HCT116 (cell line): ENCODE data around the gene ZNF71. TPM values are rescaled to one million over a fixed set of nuclear protein-coding genes. Genes with fewer than 3 reads are reported as not detected.

ENCODE experiments used
- ATAC-seq: fragments of 200-7000 bp; cut with Tn5 transposase; 2 replicates; pipeline ENCODE4 v1.9.1; 2020; ENCODE audit warnings: mild to moderate bottlenecking, moderate library complexity
- BruUV-seq: library from RNA; stranded (reverse); fragments of 400-500 nt; replicated peaks from 2 replicates; lab custom pipeline; 2021; lab: Mats Ljungman, UMichigan
- CTCF ChIA-PET: fragments of 300-600 bp; sonication (Branson Sonifier 250); formaldehyde crosslinking; loops from one replicate; lab custom pipeline; 2021; ENCODE audit warnings: antibody characterized with exemption; lab: Charles Lee
- POLR2A ChIA-PET: fragments of 300-600, 350-600 bp; sonication (Branson Sonifier 250); formaldehyde crosslinking; loops from one replicate; lab custom pipeline; 2021; ENCODE audit warnings: antibody characterized with exemption; lab: Charles Lee
- RAD21 ChIA-PET, 2 experiments: fragments of 300-600 bp; sonication (Branson Sonifier 250); formaldehyde crosslinking; loops; one replicate each; lab custom pipeline; 2023; ENCODE audit warnings: low total read pairs in 2 of 2; ENCODE audit not compliant: uncharacterized antibody in 2 of 2, unreplicated experiment in 2 of 2, low non-redundant PET in 1 of 2; lab: Charles Lee
- DNase-seq: peaks from one replicate; pipeline ENCODE4 v3.0.0-alpha.2; 2010; ENCODE audit warnings: low read depth, low spot score
- H2AFZ ChIP-seq: fragments of 200-600 bp; shearing (Covaris generic), sonication (generic); 2 replicates; pipeline ENCODE4 v1.6.1; 2017; ENCODE audit warnings: low read depth, mixed run types, mixed read lengths, antibody characterized with exemption, low read length; ENCODE audit not compliant: poor library complexity, severe bottlenecking
- H3K27ac ChIP-seq: 2 replicates; pipeline ENCODE4 v1.5.1; 2012; ENCODE audit warnings: low read depth, low read length
- H3K27me3 ChIP-seq: fragments of 200-600 bp; sonication (generic); 2 replicates; pipeline ENCODE4 v1.6.1; 2016; ENCODE audit warnings: mixed run types, low read length, mixed read lengths; ENCODE audit not compliant: insufficient read depth
- H3K36me3 ChIP-seq, 2 experiments: fragments of 200-500 bp in 1 of 2; fragments of 200-600 bp in 1 of 2; sonication (Bioruptor generic) in 1 of 2; sonication (generic) in 1 of 2; 2 replicates each; pipeline versions ENCODE4 v1.5.1 to v1.6.1; 2014 to 2016; ENCODE audit warnings: low read length in 2 of 2, inconsistent platforms in 1 of 2, mixed read lengths in 1 of 2, mixed run types in 1 of 2; ENCODE audit not compliant: insufficient read depth in 2 of 2, control insufficient read depth in 1 of 2
- H3K4me1 ChIP-seq, 2 experiments: fragments of 200-600 bp in 1 of 2; sonication (generic) in 1 of 2; 2 replicates each; pipeline versions ENCODE4 v1.5.1 to v1.6.1; 2012 to 2017; ENCODE audit warnings: low read length in 2 of 2, inconsistent platforms in 1 of 2, mild to moderate bottlenecking in 1 of 2, mixed read lengths in 1 of 2, mixed run types in 1 of 2, moderate library complexity in 1 of 2; ENCODE audit not compliant: insufficient read depth in 2 of 2, control insufficient read depth in 1 of 2
- H3K4me2 ChIP-seq: fragments of 200-600 bp; sonication (generic); 2 replicates; pipeline ENCODE4 v1.6.1; 2017; ENCODE audit warnings: mixed run types, low read length, mixed read lengths
- H3K4me3 ChIP-seq, 2 experiments: fragments of 200-600 bp in 1 of 2; sonication (generic) in 1 of 2; replicated peaks in 1 of 2; 2 replicates each; pipeline ENCODE4 v1.5.1; 2011 to 2016; ENCODE audit warnings: low read length in 2 of 2, control low read depth in 1 of 2, low read depth in 1 of 2, mild to moderate bottlenecking in 1 of 2, mixed read lengths in 1 of 2, mixed run types in 1 of 2
- H3K79me2 ChIP-seq: fragments of 200-600 bp; sonication (generic); 2 replicates; pipeline ENCODE4 v1.6.1; 2017; ENCODE audit warnings: mild to moderate bottlenecking, mixed run types, low read length, moderate library complexity, mixed read lengths; ENCODE audit not compliant: insufficient read depth
- H3K9ac ChIP-seq: fragments of 200-600 bp; sonication (generic); 2 replicates; pipeline ENCODE4 v1.6.1; 2016; ENCODE audit warnings: low read length, mixed read lengths
- H3K9me2 ChIP-seq: fragments of 200-600 bp; sonication (generic), shearing (Covaris generic); 2 replicates; pipeline ENCODE4 v1.6.1; 2017; ENCODE audit warnings: mixed run types, mild to moderate bottlenecking, moderate library complexity; ENCODE audit not compliant: insufficient read depth
- H3K9me3 ChIP-seq, 2 experiments: fragments of 200-500 bp in 1 of 2; fragments of 200-600 bp in 1 of 2; sonication (Bioruptor generic) in 1 of 2; sonication (generic) in 1 of 2; 2 replicates each; pipeline ENCODE4 v1.6.1; 2014 to 2017; ENCODE audit warnings: low read length in 2 of 2, mixed read lengths in 2 of 2, inconsistent platforms in 1 of 2, low read depth in 1 of 2, mild to moderate bottlenecking in 1 of 2, mixed run types in 1 of 2, moderate library complexity in 1 of 2; ENCODE audit not compliant: control insufficient read depth in 1 of 2, insufficient read depth in 1 of 2
- H4K20me1 ChIP-seq: fragments of 200-600 bp; sonication (generic), shearing (Covaris generic); 2 replicates; pipeline ENCODE4 v1.6.1; 2017; ENCODE audit warnings: mixed run types, mild to moderate bottlenecking, moderate library complexity; ENCODE audit not compliant: insufficient read depth
- CEBPB ChIP-seq: IDR thresholded peaks from 2 replicates; pipeline ENCODE4 v1.6.1; 2012; ENCODE audit warnings: low read depth
- EGR1 ChIP-seq: IDR thresholded peaks from 2 replicates; pipeline ENCODE4 v1.6.1; 2012; ENCODE audit warnings: low read depth
- ELF1 ChIP-seq: IDR thresholded peaks from 2 replicates; pipeline ENCODE4 v1.6.1; 2012; ENCODE audit warnings: low read depth, borderline replicate concordance
- EZH2 ChIP-seq: fragments of 200-600 bp; sonication (generic); IDR thresholded peaks from 2 replicates; pipeline ENCODE4 v1.6.1; 2017; ENCODE audit warnings: antibody characterized with exemption, mixed run types
- EZH2phosphoT487 ChIP-seq: fragments of 200-600 bp; IDR thresholded peaks from 2 replicates; pipeline ENCODE4 v1.6.1; 2018; ENCODE audit warnings: antibody characterized with exemption, borderline replicate concordance
- JUND ChIP-seq: IDR thresholded peaks from 2 replicates; pipeline ENCODE4 v1.6.1; 2012
- POLR2A ChIP-seq: IDR thresholded peaks from 2 replicates; pipeline ENCODE4 v1.7.0; 2011; ENCODE audit warnings: borderline replicate concordance; ENCODE audit not compliant: insufficient read depth, insufficient read length; ENCODE audit errors: extremely low read depth
- POLR2AphosphoS5 ChIP-seq: IDR thresholded peaks from 2 replicates; pipeline ENCODE4 v1.6.1; 2011; ENCODE audit warnings: mild to moderate bottlenecking, low read depth, low read length, moderate library complexity
- RAD21 ChIP-seq: IDR thresholded peaks from 2 replicates; pipeline ENCODE4 v1.6.1; 2012; ENCODE audit warnings: low read depth, mild to moderate bottlenecking
- SIN3A ChIP-seq: IDR thresholded peaks from 2 replicates; pipeline ENCODE4 v1.6.1; 2012; ENCODE audit warnings: low read depth
- TCF7L2 ChIP-seq: IDR thresholded peaks from 2 replicates; pipeline ENCODE4 v1.7.0; 2011; ENCODE audit warnings: borderline replicate concordance, inconsistent platforms; ENCODE audit not compliant: insufficient read depth, insufficient read length; ENCODE audit errors: extremely low read depth
- YY1 ChIP-seq: IDR thresholded peaks from 2 replicates; pipeline ENCODE4 v1.6.1; 2011; ENCODE audit warnings: low read length, low read depth, moderate library complexity, mild to moderate bottlenecking; ENCODE audit not compliant: insufficient replicate concordance; ENCODE audit errors: extremely low read depth
- ZFX ChIP-seq: fragments of 450-650 bp; IDR thresholded peaks from 2 replicates; pipeline ENCODE4 v1.6.1; 2017
- ZNF274 ChIP-seq: fragments of 200-500 bp; sonication (Bioruptor generic); IDR thresholded peaks from 2 replicates; pipeline ENCODE4 v1.6.1; 2014; ENCODE audit warnings: mild to moderate bottlenecking, low read depth, low read length, inconsistent platforms
- intact Hi-C: fragments of 100-400 bp; cut with micrococcal nuclease; formaldehyde crosslinking; loops from 2 replicates; pipeline ENCODE4 v1.10.0; 2022
- total RNA-seq: library from RNA; stranded (reverse); gene quantifications from one replicate; pipeline ENCODE4 v1.2.1, GENCODE V29; 2021; ENCODE audit not compliant: unreplicated experiment
- TF ChIP-seq, protein P1 (sequence below): IDR thresholded peaks from 2 replicates; pipeline ENCODE4 v1.6.1; 2012
- TF ChIP-seq, protein P2 (sequence below), 3 experiments: fragments of 200-600 bp in 1 of 3; sonication (generic) in 1 of 3; IDR thresholded peaks in 2 of 3; conservative IDR thresholded peaks in 1 of 3; 2 replicates each; pipeline ENCODE4 v1.5.1; 2012 to 2017; ENCODE audit warnings: low read depth in 2 of 3, low read length in 2 of 3, antibody characterized with exemption in 1 of 3, borderline replicate concordance in 1 of 3, control low read depth in 1 of 3, mild to moderate bottlenecking in 1 of 3, mixed read lengths in 1 of 3, mixed run types in 1 of 3, moderate library complexity in 1 of 3; ENCODE audit not compliant: insufficient read depth in 1 of 3

Gene ZNF71
- total RNA-seq, 1 experiment from 2014 or later, result not detected

GRCh38 chr19:56617531-56617930, 22.4 kb downstream of the ZNF71 start:
- Histone ChIP-seq H3K36me3 (no peaks in the 10 kb centered on the region), H3K9ac (no peak overlapping the region), H3K4me3 (no peak overlapping the region), H3K27ac (no peak overlapping the region), H4K20me1 (no peaks in the 10 kb centered on the region), H3K9me2 (no peaks in the 10 kb centered on the region), H3K27me3 (no peaks in the 10 kb centered on the region), H3K79me2 (no peaks in the 10 kb centered on the region), H3K4me2 (no peak overlapping the region), H2AFZ (no peak overlapping the region), H3K9me3 (peaks cover 11 to 30% of the 10 kb centered on the region in 2 experiments; a peak in 2 of 4 replicates), H3K4me1 (no peaks in the 10 kb centered on the region)
- DNase-seq (no peak), ATAC-seq (no peak)
- intact Hi-C loops, result no loop called here
- ChIA-PET CTCF (no interaction called here), RAD21 (no interaction called here), POLR2A (no interaction called here)
- BruUV-seq, result no TSS peak
- TF ChIP-seq POLR2A, result no peak
- TF ChIP-seq SIN3A, result no peak
- no peak for TF ChIP-seq ZFX
- TF ChIP-seq EZH2phosphoT487, result no peak
- TF ChIP-seq JUND, result no peak
- TF ChIP-seq CEBPB, result no peak
- TF ChIP-seq ELF1, result no peak
- TF ChIP-seq YY1, result no peak
- no peak for TF ChIP-seq ZNF274
- TF ChIP-seq EZH2, result no peak
- TF ChIP-seq POLR2AphosphoS5, result no peak
- no peak for TF ChIP-seq RAD21

- ATAC-seq (no peak), DNase-seq (no peak)
- no peak overlapping the region for H2AFZ ChIP-seq
- H3K4me2 ChIP-seq, result no peak overlapping the region
- ChIA-PET POLR2A (no interaction called here), RAD21 (no interaction called here), CTCF (no interaction called here)
- no TSS peak for BruUV-seq
- no peaks in the 10 kb centered on the region for H4K20me1 ChIP-seq
- no peaks in the 10 kb centered on the region for H3K4me1 ChIP-seq
- intact Hi-C loops, result no loop called here
- peaks cover 7 to 24% of the 10 kb centered on the region in 2 experiments; a peak in 2 of 4 replicates for H3K9me3 ChIP-seq
- no peaks in the 10 kb centered on the region for H3K9me2 ChIP-seq
- H3K36me3 ChIP-seq, result no peaks in the 10 kb centered on the region
- no peak overlapping the region for H3K4me3 ChIP-seq
- no peaks in the 10 kb centered on the region for H3K79me2 ChIP-seq
- no peak overlapping the region for H3K27ac ChIP-seq
- H3K9ac ChIP-seq, result no peak overlapping the region
- H3K27me3 ChIP-seq, result no peaks in the 10 kb centered on the region
- no peak for TF ChIP-seq POLR2AphosphoS5
- TF ChIP-seq ZFX, result no peak
- no peak for TF ChIP-seq YY1
- no peak for TF ChIP-seq EGR1
- TF ChIP-seq, protein P1, sequence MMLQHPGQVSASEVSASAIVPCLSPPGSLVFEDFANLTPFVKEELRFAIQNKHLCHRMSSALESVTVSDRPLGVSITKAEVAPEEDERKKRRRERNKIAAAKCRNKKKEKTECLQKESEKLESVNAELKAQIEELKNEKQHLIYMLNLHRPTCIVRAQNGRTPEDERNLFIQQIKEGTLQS, result no peak
- TF ChIP-seq TCF7L2, result no peak
- no peak for TF ChIP-seq SIN3A
- no peak for TF ChIP-seq JUND
- TF ChIP-seq, protein P2, sequence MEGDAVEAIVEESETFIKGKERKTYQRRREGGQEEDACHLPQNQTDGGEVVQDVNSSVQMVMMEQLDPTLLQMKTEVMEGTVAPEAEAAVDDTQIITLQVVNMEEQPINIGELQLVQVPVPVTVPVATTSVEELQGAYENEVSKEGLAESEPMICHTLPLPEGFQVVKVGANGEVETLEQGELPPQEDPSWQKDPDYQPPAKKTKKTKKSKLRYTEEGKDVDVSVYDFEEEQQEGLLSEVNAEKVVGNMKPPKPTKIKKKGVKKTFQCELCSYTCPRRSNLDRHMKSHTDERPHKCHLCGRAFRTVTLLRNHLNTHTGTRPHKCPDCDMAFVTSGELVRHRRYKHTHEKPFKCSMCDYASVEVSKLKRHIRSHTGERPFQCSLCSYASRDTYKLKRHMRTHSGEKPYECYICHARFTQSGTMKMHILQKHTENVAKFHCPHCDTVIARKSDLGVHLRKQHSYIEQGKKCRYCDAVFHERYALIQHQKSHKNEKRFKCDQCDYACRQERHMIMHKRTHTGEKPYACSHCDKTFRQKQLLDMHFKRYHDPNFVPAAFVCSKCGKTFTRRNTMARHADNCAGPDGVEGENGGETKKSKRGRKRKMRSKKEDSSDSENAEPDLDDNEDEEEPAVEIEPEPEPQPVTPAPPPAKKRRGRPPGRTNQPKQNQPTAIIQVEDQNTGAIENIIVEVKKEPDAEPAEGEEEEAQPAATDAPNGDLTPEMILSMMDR (IDR thresholded peaks at IDR 0.05 in 2 of 3, conservative IDR thresholded peaks at IDR 0.05 in 1 of 3; ENCODE audit: borderline replicate concordance in 1 of 3, insufficient read depth in 1 of 3, low read depth in 2 of 3, low read length in 2 of 3), result no peak
Measured at GRCh38 chr19:56619121-56619520, 24.0 kb downstream of the ZNF71 start.
